ENCODE data around the gene STIP1. TPM values are rescaled to one million over a fixed set of nuclear protein-coding genes. Genes with fewer than 3 reads are reported as not detected.

Gene STIP1
- total and polyA plus RNA-seq, 8 donors: 124 to 209 (median 169) TPM

DNA sequence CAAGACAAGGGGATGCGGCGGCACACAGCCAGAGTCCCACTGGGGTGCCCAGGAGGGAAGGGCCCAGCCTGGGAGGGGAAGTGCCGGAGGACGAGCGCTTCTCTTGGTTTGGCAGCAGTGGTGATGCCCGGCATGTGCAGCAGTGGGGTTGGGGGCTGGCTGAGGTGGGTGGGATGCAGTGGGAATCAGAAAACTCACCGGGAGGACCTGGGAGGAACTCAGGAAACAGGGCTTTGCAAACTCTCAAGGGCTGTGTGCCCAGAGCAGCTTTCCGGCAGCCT, 23.5 kb downstream of the STIP1 start:
- Histone ChIP-seq H3K4me1 (peaks cover 2 to 61% of the 10 kb centered on the region in 2 donors), H3K36me3 (peaks cover 0 to 82% of the 10 kb centered on the region in 2 donors), H3K4me3 (peak overlapping the region in 1 of 2 donors; percentile 65), H3K9me3 (no peaks in the 10 kb centered on the region), H3K27ac (peak overlapping the region in 1 of 2 donors; percentile 94), H3K27me3 (no peaks in the 10 kb centered on the region)
- TF ChIP-seq, protein P1, sequence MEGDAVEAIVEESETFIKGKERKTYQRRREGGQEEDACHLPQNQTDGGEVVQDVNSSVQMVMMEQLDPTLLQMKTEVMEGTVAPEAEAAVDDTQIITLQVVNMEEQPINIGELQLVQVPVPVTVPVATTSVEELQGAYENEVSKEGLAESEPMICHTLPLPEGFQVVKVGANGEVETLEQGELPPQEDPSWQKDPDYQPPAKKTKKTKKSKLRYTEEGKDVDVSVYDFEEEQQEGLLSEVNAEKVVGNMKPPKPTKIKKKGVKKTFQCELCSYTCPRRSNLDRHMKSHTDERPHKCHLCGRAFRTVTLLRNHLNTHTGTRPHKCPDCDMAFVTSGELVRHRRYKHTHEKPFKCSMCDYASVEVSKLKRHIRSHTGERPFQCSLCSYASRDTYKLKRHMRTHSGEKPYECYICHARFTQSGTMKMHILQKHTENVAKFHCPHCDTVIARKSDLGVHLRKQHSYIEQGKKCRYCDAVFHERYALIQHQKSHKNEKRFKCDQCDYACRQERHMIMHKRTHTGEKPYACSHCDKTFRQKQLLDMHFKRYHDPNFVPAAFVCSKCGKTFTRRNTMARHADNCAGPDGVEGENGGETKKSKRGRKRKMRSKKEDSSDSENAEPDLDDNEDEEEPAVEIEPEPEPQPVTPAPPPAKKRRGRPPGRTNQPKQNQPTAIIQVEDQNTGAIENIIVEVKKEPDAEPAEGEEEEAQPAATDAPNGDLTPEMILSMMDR (IDR thresholded peaks at IDR 0.05): no peak
- intact Hi-C loops (cut with DNase I): no loop called here
- DNase-seq (peak in 1 of 4 donors; percentile 81), ATAC-seq (no peak)

DNA sequence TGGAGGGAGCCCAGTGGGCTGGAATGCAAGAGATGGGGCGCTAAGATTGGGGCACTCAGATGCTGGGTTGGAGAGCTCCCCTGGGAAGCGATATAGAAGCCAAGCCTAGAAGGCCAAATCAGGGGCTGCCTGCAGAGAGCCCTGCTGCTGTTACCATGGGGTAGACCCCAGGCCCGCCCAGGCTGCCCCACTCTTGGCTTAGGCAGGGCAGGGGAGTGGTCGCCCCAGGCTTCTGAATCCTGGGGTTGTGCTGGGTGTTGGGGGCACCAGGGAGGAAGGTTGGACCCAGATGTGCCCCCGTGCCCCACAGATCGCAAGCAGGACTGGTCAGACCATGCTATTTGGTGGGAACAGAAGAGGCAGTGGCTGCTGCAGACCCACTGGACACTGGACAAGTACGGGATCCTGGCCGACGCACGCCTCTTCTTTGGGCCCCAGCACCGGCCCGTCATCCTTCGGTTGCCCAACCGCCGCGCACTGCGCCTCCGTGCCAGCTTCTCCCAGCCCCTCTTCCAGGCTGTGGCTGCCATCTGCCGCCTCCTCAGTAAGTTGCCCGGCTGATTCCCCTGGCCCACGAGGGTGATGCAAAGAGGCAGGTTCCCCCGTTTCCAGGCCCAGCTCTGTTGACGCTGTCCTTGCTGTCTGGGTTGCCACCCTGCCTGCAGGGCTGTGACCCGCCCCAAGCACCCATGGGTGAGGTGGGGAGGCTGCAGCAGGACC, 24.5 kb downstream of the STIP1 start:
- ATAC-seq (no peak), DNase-seq (peak in 1 of 4 donors; percentile 68)
- no peaks in the 10 kb centered on the region for H3K9me3 ChIP-seq
- H3K36me3 ChIP-seq: peaks cover 0 to 83% of the 10 kb centered on the region in 2 donors
- no peaks in the 10 kb centered on the region for H3K27me3 ChIP-seq
- H3K4me1 ChIP-seq: peaks cover 2 to 51% of the 10 kb centered on the region in 2 donors
- no peak overlapping the region for H3K27ac ChIP-seq
- H3K4me3 ChIP-seq: no peak overlapping the region
- intact Hi-C loops (cut with DNase I): no loop called here
- TF ChIP-seq, protein P1 (IDR thresholded peaks at IDR 0.05): no peak

DNA sequence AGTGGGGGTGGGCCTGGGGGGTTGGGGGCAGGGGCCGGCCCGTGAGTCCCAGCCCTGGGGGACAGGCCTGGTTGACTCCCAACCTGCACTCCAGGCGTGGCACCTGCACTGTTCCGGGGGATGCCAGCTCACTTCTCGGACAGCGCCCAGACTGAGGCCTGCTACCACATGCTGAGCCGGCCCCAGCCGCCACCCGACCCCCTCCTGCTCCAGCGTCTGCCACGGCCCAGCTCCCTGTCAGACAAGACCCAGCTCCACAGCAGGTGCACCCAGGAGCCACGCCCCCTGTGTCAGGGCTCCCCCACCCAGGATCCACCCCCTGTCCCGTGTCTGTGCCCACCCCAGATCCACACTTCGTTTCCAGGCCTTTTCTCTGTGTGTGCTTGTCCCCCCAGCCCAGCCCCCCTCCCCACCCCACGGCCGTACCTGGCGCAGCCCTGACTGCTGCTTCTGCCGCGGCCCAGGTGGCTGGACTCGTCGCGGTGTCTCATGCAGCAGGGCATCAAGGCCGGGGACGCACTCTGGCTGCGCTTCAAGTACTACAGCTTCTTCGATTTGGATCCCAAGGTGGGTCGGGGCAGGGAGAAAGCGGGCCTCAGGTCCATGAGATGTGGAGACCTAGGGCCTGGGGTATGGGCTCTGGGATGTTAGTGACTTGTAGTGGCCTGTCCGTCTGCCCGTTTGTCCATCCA, 25.4 kb downstream of the STIP1 start:
- no peaks in the 10 kb centered on the region for H3K27me3 ChIP-seq
- ATAC-seq: no peak
- peaks cover 2 to 43% of the 10 kb centered on the region in 2 donors for H3K4me1 ChIP-seq
- no peak overlapping the region for H3K4me3 ChIP-seq
- H3K27ac ChIP-seq: peak overlapping the region in 1 of 2 donors; percentile 13
- intact Hi-C loops (cut with DNase I): no loop called here
- H3K36me3 ChIP-seq: peaks cover 0 to 85% of the 10 kb centered on the region in 2 donors
- H3K9me3 ChIP-seq: no peaks in the 10 kb centered on the region
- DNase-seq: peak in 1 of 4 donors; percentile 75
- TF ChIP-seq, protein P1 (IDR thresholded peaks at IDR 0.05): no peak

DNA sequence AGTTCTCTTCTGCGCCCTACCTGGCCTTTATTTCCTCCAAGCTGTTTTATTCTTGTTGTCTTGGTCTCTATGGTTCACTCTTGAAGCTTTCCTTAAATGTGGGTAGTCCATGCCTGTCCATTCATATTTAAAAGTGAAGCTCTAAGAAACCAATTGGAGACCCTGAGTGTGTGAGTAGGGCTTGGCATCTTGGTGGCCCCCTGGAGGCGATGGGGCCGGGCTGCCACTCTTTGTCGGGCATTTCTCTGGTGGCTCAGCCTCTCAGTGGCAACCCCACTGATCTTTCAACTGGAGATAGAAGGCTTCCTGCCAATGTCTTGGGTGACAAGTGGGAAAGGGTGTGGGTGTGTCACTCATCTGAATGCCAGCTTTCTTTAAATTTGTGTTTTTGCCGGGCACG, 30.9 kb downstream of the STIP1 start:
- no peak overlapping the region for H3K4me3 ChIP-seq
- H3K27ac ChIP-seq: no peak overlapping the region
- no peak for DNase-seq
- peaks cover 0 to 97% of the 10 kb centered on the region in 2 donors for H3K36me3 ChIP-seq
- intact Hi-C loops (cut with DNase I): no loop called here
- H3K9me3 ChIP-seq: no peaks in the 10 kb centered on the region
- H3K4me1 ChIP-seq: peaks cover 0 to 3% of the 10 kb centered on the region in 2 donors
- TF ChIP-seq, protein P1 (IDR thresholded peaks at IDR 0.05): no peak
- no peak for ATAC-seq
- no peaks in the 10 kb centered on the region for H3K27me3 ChIP-seq

DNA sequence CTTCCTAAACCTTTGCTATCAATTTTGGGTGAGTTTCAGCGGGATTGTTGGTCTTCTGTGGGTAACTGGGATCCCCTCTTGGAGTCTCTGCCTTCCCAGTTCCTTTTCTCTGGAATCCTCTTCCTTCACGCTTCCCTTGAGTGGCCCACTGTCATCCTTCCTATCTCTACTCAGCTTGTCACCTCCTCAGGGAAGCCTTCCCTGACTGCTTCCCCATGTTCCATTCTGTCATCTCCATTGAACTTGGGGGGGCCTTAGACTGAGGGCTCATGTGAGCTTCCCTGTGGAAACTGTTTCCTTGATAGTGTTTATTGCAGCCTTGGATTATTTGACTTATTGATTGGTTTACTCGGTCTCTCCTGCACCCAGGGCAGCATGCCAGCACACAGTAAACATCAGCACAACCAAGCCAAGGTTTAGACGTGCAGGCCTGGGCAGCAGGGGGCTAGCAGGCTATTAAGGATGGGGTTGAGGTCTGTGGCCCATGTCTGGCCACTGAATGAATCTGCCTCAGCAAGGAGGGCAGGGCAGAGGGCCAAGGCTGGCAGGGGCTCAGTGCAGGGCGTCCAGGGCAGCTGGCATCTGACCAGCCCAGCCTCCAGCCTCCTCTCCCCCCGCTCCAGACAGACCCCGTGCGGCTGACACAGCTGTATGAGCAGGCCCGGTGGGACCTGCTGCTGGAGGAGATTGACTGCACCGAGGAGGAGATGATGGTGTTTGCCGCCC, 32.8 kb downstream of the STIP1 start:
- H3K27ac ChIP-seq: no peak overlapping the region
- H3K4me3 ChIP-seq: no peak overlapping the region
- TF ChIP-seq, protein P1 (IDR thresholded peaks at IDR 0.05): no peak
- ATAC-seq: no peak
- H3K4me1 ChIP-seq: no peaks in the 10 kb centered on the region
- DNase-seq: peak in 1 of 4 donors; percentile 20
- H3K27me3 ChIP-seq: no peaks in the 10 kb centered on the region
- H3K36me3 ChIP-seq: peaks cover 0 to 98% of the 10 kb centered on the region in 2 donors
- H3K9me3 ChIP-seq: no peaks in the 10 kb centered on the region
- intact Hi-C loops (cut with DNase I): no loop called here

All from left lung (tissue), 10 donors.